Peyer's patch (tissue), 4 donors: ENCODE measurements around the gene IL10. TPM values are rescaled to one million over a fixed set of nuclear protein-coding genes. Genes with fewer than 3 reads are reported as not detected.

ENCODE experiments used
- DNase-seq, 3 donors: peaks; one replicate each; pipeline ENCODE4 v3.0.0-alpha.2; 2017 to 2019
- H3K27ac ChIP-seq, 4 donors: fragments of 200-600 bp; sonication (generic); one replicate each; pipeline ENCODE4 v1.5.1; 2016 to 2019
- H3K27me3 ChIP-seq, 2 donors: fragments of 200-600 bp; sonication (generic); one replicate each; pipeline ENCODE4 v1.5.1; 2019
- H3K36me3 ChIP-seq, 3 donors: fragments of 200-600 bp; sonication (generic); one replicate each; pipeline ENCODE4 v1.5.1; 2016 to 2019
- H3K4me1 ChIP-seq, 4 donors: fragments of 200-600 bp; sonication (generic); one replicate each; pipeline ENCODE4 v1.5.1; 2016 to 2019
- H3K4me3 ChIP-seq, 4 donors: fragments of 200-600 bp; sonication (generic); 1 replicate in 3 of 4; 2 replicates in 1 of 4; pipeline ENCODE4 v1.5.1; 2016 to 2019; ENCODE audit warnings: mild to moderate bottlenecking in 1 of 4
- H3K9me3 ChIP-seq, 4 donors: fragments of 200-600 bp; sonication (generic); one replicate each; pipeline ENCODE4 v1.5.1; 2016 to 2019; ENCODE audit warnings: mild to moderate bottlenecking in 1 of 4
- CTCF ChIP-seq, 6 experiments: fragments of 450-650 bp in 4 of 6; fragments of 200-600 bp in 2 of 6; sonication (generic) in 1 of 6; IDR thresholded peaks; one replicate each; pipeline ENCODE4 v1.5.1; 2017 to 2019; ENCODE audit warnings: antibody characterized with exemption in 6 of 6, mild to moderate bottlenecking in 3 of 6, moderate library complexity in 1 of 6
- POLR2A ChIP-seq, 2 donors: fragments of 450-650 bp; IDR thresholded peaks; one replicate each; pipeline ENCODE4 v1.5.1; 2017; ENCODE audit warnings: antibody characterized with exemption in 2 of 2, mild to moderate bottlenecking in 2 of 2, moderate library complexity in 2 of 2
- small RNA-seq, 2 donors: library from RNA; depleted of rRNA; stranded (forward); fragments of <200 nt; gene quantifications; one replicate each; pipeline ENCODE3, GENCODE V24; 2016
- total RNA-seq, 4 donors: library from RNA; depleted of rRNA; stranded (reverse); fragments of >200 nt; gene quantifications; one replicate each; pipeline ENCODE4 v1.1.0, GENCODE V29; 2016

Gene IL10
- total RNA-seq, 4 donors from 2014 or later: 0.85 to 2.0 TPM; not detected in 2

- no peak for TF ChIP-seq CTCF (IDR thresholded peaks at IDR 0.05)
- no peak for TF ChIP-seq POLR2A (IDR thresholded peaks at IDR 0.05)
- Histone ChIP-seq H3K27me3 (no peaks in the 10 kb centered on the region), H3K9me3 (no peaks in the 10 kb centered on the region), H3K27ac (peak overlapping the region in 2 of 4 donors; percentile 69), H3K36me3 (no peaks in the 10 kb centered on the region), H3K4me1 (peaks cover 3 to 73% (median 21%) of the 10 kb centered on the region in 4 donors), H3K4me3 (no peak overlapping the region)
- no peak for DNase-seq
Measured at GRCh38 chr1:206717674-206717989, 54.7 kb downstream of the IL10 start.

Small RNA genes within 50 kb of the gene (small RNA-seq; reads per million reads assigned to genes)
- gene RF00019: 0 reads per million in 2 donors

Other genes starting within 250 kb of the IL10 start
- gene EIF2D, start 160.0 kb downstream of the IL10 start, total RNA-seq: 10 to 100 TPM; 20.0 to 66.0 (median 34.9) TPM
- 1 to 10 TPM in 1 of 4 donors, under 1 TPM in 2, not detected in 1; 0.67 to 3.3 (median 0.85) TPM for gene DYRK3, start 137.0 kb downstream of the IL10 start, total RNA-seq
- 10 to 100 TPM; 49.6 to 92.4 (median 59.6) TPM for gene MAPKAPK2, start 87.6 kb downstream of the IL10 start, total RNA-seq
- gene IL19, start 1.7 kb downstream of the IL10 start, total RNA-seq: not detected
- gene IL20, start 93.1 kb upstream of the IL10 start, total RNA-seq: not detected
- not detected for gene IL24, start 124.9 kb upstream of the IL10 start, total RNA-seq
- 100 to 1,000 TPM in 1 of 4 donors, 1 to 10 TPM in 3; 7.4 to 248 (median 8.6) TPM for gene FCMR, start 149.4 kb upstream of the IL10 start, total RNA-seq
- 1,000 to 10,000 TPM in 3 of 4 donors, 100 to 1,000 TPM in 1; 588 to 3,176 (median 2,192) TPM for gene PIGR, start 174.0 kb upstream of the IL10 start, total RNA-seq
- 1 to 10 TPM in 1 of 4 donors, under 1 TPM in 2, not detected in 1; 0.85 to 1.5 (median 0.88) TPM for gene FCAMR, start 198.0 kb upstream of the IL10 start, total RNA-seq